Suppressor macrophage treated with lipopolysaccharide for 1 hour (primary cell): ENCODE data around the gene PRH1.

Experiments
- DNase-seq, 3 donors: peaks; one replicate each; pipeline ENCODE4 v3.0.0-alpha.2; 2020 to 2022

PRH1 gene

DNA sequence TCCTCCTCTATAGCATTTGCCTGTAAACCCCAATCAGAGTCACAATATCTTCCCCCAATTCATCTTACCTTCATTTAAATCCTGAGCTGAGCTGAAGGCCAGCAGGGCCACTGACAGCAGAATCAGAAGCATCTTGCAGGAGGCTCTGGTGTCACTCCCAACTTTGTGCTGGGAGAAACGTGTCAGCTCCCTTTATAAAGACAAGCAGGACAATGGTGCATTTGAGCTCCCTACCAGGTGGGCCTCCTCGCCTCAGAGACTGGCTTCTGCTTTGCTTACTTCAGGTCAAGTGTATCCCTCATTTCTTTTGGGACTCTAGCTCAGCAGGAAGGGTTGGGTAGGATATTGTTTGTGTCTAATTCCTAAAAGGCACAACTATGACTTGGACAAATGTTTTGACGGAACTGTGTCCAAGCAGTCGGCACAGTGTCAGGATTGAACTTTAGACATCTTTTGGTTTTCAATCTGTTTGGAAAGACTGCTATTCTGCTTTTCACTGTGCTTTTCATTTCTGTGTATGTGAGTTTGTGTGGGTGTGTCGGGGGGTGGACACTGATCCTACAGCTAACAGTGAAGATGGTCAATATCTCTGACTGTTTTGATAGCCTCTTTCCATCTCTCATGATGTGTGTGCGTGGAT, at the start of gene PRH1:
Gene PRH1 (minus strand): TSS at position 170 of the 640 bp plus-strand sequence. CDS start 38 bp downstream, at position 132.
- no peak for DNase-seq

DNA sequence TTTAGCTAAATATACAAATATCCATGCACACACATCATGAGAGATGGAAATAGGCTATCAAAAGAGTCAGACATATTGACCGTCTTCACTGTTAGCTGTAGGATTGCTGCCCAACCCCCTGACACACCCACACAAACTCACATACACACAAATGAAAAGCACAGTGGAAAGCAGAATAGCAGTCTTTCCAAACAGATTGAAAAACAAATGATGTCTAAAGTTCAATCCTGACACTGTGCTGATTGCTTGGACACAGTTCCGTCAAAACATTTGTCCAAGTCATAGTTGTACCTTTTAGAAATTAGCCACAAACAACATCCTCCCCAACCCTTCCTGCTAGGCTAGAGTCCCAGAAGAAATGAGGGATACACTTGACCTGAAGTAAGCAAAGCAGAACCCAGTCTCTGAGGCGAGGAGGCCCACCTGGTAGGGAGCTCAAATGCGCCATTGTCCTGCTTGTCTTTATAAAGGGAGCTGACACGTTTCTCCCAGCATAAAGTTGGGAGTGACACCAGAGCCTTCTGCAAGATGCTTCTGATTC, 44.8 kb upstream of the PRH1 start, which contains the start of gene PRH2:
Gene PRH2 (plus strand): TSS at position 491 of the 541 bp plus-strand sequence. CDS start 38 bp downstream, at position 529.
- no peak for DNase-seq

DNA sequence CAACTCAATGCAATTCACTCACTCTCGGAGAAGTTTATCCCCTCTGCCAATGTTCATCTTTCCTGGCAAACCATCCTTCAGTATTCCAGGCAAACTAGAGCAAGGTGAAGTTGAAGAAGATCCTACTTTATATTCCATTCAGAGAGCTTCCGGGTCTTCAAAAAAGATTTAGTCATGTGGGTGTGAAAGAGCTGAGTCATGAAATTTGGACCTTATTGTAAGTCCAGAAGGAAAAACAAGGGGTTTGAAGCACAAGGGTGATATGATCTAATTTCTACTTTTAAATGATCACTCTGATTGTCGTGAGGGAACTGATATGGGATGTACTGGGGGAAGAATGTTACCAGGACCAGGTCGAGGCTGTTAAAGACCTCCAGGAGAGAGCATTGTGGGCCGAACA, 42.2 kb upstream of the PRH1 start:
- no peak for DNase-seq

DNA sequence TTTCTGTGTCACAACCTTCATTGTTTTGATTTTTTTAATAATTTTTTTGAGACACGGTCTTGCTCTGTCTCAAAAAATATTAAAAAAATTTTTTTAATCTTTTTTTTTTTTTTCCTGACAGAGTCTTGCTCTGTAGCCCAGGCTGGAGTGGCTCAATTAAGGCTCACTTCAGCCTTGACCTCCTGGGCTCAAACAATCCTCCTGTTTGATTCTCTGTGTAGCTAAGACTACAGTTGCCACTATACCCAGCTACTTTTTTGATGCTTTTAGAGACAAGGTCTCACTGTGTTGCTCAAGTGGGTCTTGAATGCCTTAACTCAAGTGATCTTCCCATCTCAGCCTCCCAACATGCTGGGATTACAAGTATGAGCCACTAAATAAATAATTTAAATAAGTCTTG, 35.8 kb upstream of the PRH1 start:
- no peak for DNase-seq

DNA sequence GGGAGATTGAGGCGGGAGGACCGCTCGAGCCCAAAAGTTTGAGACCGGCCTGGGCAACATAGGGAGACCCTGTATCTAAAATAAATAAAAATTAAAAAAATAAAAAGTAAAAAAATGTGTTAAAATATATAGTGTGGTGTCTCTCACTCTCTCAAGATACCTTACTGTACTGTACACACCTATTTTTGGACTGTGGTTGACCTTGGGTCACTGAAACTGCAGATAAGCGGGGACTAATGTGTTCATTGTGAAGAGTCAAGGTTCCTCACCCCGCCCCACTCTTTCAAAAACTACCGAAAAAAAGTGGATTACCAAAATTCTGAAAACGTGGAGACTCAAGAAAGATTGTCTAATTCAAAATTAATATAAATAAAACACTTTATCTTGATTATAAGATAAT, 26.3 kb upstream of the PRH1 start:
- no peak for DNase-seq

DNA sequence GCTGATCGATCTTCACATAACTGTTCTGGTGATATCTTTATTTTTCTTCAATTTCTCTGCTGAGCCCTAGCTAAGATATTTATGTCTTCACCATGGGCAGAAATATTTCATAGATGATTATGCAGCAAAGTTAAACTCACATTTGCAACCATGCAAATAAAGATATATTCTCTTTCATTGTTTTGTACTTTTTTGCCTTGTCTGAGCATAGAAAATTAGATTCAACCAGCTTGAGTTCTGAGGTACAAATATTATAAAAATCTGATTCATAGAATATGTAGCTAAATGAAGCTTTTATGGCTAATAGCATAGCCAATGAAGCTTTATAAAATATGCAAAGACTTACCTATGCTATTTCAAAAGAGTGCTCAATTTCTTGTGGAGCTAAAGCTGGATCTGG, 25.4 kb upstream of the PRH1 start, which contains the start of gene TAS2R13:
Gene TAS2R13 (minus strand): TSS at position 101 of the 400 bp plus-strand sequence. CDS start 264 bp downstream, outside the sequence.
- no peak for DNase-seq

DNA sequence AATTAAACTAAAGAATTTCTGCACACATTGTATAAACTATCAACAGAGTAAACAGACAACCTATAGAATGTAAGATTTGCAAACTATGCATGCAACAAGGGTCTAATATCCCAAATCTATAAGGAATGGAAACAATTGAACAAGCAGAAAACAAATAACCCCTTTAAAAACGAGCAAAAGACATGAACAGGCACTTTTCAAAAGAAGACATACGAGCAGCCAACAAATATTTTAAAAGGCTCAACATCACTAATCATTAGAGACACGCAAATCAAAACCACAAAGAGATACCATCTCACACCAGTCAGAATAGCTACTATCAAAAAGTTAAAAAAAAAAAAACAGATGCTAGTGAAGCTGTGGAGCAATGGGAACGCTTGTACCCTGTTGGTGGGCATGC, 20.6 kb upstream of the PRH1 start:
- no peak for DNase-seq

DNA sequence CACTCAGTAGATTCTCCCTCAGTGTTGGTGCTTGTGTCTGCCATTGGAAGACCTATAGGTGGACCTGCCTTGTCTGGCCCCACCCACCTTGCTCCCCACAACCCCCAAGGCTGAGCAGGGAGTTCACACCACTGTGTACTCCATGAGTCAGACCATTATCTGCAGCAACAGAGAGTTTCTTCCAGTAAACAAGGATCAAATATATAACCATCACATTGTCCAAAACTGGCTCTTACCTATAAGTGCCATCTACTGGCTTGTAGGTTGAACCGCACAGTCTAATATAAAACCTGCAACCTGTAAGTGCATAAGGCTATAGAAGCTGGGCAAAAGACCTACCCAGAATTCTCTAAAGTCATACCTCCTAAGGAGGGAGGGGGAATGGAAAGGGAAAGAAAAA, 17.4 kb upstream of the PRH1 start:
- no peak for DNase-seq

DNA sequence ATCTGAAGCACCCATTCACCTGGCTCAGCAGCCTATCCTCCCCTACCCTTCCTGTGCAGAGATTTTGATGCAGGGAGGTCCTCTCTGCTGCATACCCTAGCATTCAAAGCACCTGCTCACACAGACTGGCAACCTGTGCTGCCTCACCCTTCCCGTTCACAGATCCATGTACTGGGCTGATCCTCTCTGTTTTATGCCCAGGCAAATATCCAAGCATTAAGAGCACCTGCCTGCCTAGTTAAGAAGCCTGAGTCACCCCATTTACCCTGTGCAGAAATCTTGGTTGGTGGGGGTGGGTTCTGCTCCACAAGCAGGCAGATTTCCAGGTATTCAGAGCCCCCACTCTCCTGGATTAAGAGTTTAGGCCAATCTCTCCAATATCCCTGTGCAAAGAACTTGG, 16.9 kb upstream of the PRH1 start:
- no peak for DNase-seq

DNA sequence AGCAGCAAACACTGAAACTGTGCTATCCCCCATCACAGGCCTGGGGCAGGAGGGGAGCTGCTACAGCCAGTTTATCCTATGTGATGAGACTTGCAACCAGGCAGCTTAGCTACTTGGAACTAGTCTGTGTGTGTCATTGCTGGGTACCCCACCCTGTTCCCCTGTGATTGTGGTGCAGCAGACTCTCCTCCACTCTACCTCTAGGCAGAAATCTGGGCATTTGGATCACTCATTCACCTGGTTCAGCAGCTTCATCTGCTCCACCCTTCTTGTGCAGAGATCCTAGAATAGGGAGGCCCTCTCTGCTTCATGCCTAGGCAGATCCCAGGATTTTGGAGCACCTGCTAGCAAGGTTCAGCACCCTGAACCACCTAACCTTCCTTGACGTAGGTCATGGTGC, 16.5 kb upstream of the PRH1 start:
- no peak for DNase-seq

DNA sequence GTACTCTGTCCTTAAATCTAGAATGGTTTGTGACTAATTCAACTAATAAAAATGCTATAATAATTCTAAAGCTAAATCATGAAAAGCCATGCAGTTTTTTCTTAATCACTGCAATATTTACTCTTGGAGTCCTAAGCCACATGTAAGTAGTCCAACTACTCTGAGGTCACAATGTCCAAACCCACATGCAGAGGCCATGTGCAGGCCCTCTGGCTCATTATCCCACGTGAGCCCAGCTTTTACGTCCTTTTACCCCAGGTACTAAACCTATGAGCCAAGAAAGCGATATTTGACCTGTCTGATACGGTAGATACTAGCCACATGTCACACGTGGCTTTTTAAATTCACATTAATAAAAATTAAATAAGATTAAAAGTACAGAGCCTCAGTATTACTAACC, 12.8 kb upstream of the PRH1 start:
- DNase-seq = no peak

DNA sequence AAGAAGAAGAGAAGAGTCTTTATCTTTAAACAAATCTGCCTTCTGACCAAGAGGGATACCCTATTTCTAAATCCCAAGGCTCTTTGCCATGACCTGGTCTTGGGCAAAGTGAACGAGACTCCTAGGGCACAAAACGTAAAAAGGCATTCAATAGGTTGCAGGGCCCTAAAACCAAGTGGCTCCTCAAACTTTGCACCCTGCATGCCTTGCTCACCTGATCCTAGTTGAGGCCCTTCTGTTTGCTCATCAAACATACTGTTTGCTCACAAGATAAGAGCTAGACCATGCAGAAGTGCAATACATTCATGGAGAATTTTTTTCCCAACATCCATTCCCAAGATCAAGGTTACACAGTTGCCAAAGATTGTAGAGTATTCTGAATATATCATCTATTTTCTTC, 7.9 kb upstream of the PRH1 start:
- DNase-seq = no peak

DNA sequence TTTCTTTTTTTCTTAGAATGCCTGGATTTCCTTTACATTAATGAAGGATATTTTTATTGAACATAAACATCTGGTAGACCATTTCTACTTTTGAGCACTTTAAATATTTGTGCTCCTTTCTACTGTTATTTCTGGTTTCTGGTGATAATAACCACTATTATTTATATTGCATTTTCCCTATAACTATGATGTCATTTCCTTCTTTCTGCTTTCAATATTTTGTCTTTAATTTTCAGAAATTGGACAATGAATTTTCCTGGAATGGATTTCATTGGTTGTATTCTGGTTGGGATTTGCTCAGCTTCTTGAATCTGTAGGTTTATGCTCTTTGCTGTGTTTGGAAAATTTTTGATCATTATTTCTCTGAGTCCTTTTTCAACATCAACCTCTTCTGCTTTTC, 5.2 kb upstream of the PRH1 start:
- no peak for DNase-seq

DNA sequence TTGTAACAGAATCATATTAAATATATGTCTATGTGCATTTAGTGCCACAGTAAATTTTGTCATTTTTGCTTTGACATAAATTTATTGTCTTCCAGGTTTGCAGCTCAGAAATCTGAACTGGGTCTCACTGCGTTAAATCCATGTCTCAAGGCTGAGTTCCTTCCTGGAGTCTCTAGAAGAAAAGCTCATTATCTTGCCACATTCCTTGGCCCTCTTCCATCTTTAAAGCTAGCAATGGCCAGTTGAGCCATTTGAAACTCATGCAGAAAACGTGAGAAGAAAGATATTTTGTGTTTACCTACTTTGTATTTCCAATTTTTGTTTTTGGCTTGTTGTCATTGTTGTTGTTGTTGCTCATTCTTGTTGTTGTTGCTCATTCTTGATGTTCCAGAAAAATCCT, 10.7 kb downstream of the PRH1 start:
- DNase-seq = no peak

DNA sequence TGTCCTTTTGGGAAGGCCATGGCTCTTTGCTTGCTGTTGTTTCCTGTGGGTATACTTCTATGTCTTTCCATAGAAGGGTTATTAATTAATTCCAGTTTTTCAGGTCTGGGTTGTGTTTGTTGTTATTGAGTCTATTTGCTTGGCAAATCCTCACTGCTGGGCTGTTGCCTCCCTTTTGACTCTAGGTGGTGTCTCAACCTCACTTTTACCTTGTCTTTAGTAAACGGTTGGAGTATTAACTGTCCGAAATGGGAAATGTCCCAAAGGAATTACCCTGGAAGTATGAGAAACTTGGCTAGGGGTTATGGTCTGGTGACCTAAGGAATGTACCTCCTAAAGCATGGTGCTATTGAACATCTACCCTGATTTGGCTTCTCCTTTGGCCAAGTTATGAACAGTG, 16.7 kb downstream of the PRH1 start:
- DNase-seq = no peak

DNA sequence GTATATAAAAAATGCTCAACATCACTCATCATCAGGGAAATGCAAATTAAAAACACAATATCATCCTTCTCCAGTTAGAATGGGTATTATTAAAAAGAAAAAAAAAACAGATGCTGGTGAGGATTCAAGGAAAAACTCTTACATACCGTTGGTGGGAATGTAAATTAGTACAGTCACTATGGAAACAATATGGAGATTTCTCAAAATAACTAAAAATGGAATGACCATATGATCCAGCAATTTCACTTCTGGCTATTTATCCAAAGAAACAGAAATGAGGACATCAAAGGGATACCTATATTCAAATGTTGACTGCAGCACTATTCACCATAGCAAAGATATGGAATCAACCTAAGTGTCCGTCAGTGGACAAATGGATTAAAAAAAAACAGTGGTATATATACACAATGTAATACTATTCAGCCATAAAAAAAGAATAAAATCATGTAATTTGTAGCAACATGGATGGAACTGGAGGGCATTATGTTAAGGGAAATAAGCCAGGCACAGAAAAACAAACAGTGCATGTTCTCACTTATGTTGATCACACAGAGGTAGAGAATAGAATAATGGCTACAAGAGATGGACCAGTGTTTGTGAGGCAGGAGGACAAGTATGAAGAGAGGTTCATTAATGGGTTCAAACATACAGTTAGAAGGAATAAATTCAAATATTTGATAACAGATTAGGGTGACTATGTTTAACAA, 20.4 kb downstream of the PRH1 start:
- DNase-seq = no peak

DNA sequence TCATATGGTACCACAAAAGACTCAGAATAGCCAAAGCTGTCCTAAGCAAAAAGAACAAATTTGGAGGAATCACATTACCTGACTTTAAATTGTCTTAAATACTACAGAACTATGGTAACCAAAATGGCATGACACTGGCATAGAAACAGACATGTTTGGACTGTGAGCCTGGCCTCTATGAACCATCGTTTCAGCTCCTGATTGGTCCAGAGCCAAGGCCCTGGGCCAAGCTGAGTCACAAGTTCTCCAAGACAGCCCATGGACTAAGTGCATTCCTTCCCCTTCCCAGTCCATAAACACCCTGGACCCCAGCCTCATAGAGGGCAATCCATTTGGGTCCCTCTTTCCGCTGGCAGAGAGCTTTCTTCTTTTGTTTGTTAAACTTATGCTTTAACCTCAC, 22.7 kb downstream of the PRH1 start:
- no peak for DNase-seq

DNA sequence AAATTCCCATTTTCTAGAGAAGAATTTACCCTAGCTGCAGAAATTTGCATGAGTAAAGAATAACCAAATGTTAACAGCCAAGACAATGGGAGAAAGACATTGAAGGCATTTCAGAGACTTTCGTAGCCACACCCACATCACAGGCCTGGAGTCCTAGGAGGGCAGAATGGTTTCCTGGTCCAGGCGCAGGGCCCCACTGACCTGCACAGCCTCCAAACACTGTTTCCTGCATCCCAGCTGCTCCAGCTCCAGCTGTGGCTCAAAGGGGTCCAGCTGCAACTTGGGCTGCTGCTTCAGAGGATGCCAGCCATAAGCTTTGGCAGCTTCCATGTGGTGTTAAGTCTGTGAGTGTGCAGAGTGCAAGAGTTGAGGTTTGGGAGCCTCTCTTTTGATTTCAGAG, 28.2 kb downstream of the PRH1 start:
- DNase-seq = no peak

DNA sequence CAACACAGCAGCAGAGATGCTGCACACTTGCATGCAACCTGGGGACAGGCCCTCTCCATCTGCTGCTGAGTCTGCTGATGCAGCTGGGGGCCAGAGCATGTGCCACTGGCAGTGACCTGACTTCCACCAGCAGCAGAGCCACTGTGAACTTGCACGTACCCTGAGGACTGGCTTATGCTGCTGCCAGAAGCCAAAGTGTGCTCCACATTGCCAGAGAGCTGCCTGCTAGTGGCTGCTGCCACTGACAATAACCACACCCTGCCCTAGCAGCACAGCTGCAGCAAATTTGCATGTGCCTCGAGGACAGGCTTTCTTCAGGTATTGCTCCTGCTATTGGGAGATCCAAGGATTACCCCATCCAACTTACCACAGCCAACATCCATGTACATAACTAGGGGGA, 30.3 kb downstream of the PRH1 start:
- no peak for DNase-seq

DNA sequence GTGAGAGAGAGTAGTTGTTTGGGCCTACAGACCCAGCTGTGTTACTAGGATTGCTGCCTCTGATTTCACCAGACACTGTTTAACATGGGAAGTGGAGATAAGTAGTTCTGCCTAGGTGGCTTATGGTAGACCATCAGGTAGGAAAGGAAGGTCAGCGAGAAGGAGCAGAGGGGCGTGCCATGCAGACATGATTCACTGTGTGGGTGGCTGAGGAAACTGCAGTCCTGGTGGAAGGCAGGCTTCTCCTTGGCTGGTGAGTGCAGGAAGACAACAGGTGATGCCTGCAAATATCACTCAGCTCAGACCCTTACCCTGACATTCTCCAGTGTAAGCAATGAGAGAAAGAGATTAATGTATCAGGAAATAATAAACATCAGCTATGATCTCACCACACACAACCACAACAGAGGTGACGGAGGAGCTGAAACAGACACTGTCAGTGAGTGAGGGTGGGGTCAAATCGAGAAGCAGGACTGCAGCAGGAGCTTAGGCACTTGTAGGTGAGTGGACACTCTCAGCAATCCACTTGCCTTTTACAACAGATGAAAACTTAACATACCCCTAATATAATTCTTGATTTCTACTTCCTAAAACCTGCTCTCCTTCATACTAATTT, 32.7 kb downstream of the PRH1 start:
- DNase-seq = no peak

DNA sequence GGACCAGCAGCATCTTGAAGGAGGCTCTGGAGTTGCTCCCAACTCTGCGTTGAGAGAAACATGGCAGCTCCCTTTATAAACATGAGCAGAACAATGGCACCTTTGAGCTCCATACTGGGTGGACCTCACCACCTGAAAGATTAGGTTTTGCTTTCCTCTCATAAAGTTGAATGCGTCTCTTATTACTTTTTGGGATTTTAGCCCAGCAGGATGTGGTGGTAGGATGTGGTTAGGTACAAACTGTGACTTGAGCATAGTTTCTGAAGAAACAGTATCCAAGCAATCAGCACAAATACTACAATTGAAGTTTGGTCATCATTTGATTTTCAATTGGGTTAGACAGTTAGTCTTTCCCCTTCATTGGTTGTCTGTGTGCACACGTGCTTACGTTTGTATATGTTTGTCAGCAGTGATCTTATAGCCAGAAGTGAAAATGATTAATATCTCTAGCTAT, 34.6 kb downstream of the PRH1 start, which contains the start of gene PRR4:
Gene PRR4 (minus strand): TSS at position 51 of the 454 bp plus-strand sequence. CDS start 38 bp downstream, at position 13.
- DNase-seq = no peak

DNA sequence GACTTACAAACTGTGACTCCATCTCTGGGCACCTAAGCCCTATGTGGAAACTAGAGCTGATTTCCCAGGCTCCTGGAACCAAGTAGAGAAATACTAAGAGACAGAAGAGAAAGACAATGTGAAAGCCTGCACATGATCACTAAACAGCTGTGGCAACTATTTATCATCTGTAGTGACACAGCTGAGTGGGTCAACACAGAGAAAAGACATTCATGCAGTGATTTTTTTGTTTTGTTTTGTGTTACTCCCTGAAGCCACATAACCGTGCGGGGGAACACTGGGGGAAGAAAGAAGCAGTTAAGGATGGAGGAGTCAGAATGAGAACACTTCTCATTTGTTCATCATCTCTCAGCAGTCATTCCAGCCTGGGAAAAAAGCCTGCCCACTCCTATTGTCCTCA, 36.3 kb downstream of the PRH1 start:
- no peak for DNase-seq

DNA sequence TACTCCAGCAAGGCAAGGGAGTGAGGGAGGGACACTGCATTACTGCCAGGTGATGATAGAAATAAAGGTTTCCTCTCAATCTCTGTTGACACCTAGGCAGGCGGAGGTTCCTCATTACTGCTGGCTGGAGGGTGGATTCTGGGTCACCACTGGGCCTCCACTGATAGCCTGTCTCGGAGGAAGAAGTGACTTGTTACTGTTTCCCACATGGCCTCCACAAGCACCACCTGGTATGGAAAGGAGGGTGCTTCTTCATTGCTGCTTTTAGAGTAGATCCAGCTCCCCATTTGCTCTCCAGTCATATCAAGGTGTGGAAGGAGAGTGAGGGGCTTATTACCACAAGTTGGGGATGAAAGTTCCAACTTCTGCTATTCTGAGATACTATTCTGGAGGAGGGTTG, 41.2 kb downstream of the PRH1 start:
- no peak for DNase-seq

DNA sequence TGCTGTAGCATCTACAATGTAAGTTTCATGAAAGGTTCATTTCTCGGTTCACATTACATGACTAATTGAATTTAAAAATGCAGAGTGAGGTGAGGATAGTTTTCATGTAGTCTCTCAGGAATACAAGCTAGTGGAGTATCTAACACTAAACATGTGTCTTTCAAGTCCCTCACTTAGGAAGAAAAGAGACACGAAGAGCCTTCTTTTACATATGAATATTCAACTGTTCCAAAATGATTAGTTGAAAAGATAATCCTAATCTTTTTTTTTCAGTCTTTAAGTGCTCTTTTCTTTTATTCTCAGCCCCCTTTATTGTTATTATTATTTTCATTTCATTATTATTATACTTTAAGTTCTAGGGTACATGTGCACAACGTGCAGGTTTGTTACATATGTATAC, 45.6 kb downstream of the PRH1 start:
- no peak for DNase-seq
